Measurements from ENCODE around the gene HIGD1C.
"Not testable (repeated sequence)": the region's sequence is repeated elsewhere in the genome, so short reads cannot be mapped to it uniquely, and the experiment has no call there.

Gene HIGD1C

DNA sequence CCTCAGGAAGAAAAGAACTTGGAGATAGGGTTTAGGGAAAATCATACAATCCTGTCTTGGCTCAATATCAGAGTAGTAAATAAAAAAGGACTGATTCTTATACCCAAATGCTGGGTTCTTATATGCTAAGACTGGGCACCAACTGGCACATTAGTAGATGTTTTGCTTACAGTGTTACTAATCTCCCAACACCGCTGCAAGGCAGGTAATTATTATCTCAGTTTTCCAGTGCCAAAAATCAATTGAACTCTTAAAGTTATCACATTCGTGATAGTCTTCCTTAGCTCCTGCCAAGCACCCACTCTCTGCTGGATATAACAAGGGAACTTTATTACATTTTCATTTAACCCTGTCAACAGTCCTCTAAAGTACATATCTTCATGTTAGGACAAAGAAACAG, 25.0 kb upstream of the HIGD1C start:
- TF ChIP-seq, protein P1, sequence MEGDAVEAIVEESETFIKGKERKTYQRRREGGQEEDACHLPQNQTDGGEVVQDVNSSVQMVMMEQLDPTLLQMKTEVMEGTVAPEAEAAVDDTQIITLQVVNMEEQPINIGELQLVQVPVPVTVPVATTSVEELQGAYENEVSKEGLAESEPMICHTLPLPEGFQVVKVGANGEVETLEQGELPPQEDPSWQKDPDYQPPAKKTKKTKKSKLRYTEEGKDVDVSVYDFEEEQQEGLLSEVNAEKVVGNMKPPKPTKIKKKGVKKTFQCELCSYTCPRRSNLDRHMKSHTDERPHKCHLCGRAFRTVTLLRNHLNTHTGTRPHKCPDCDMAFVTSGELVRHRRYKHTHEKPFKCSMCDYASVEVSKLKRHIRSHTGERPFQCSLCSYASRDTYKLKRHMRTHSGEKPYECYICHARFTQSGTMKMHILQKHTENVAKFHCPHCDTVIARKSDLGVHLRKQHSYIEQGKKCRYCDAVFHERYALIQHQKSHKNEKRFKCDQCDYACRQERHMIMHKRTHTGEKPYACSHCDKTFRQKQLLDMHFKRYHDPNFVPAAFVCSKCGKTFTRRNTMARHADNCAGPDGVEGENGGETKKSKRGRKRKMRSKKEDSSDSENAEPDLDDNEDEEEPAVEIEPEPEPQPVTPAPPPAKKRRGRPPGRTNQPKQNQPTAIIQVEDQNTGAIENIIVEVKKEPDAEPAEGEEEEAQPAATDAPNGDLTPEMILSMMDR (IDR thresholded peaks at IDR 0.05; ENCODE audit: low read depth, low read length, missing control alignments), result no peak
- peak overlapping the region; percentile 34; the same call in 1 of the 2 replicates for H3K4me3 ChIP-seq (ENCODE audit: low read depth, low read length)
- no peak for DNase-seq (ENCODE audit: low read depth)

DNA sequence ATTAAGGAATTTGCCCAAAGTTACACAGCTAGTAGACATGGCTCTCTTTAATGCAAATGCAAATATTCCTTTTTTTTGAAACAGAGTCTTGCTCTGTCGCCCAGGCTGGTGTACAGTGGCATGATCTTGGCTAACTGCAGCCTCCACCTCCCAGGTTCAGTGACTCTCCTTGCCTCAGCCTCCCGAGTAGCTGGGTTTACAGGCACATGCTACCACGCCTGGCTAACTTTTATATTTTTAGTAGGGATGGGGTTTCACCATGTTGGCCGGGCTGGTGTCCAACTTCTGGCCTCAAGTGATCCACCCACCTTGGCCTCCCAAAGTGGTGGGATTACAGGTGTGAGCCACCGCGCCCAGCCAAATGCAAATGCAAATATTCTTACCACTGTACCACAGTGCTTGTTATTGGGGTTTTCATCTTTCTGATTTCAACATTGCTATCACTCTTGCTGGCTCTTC, 24.5 kb upstream of the HIGD1C start:
- TF ChIP-seq, protein P1 (IDR thresholded peaks at IDR 0.05; ENCODE audit: low read depth, low read length, missing control alignments), result no peak
- DNase-seq (ENCODE audit: low read depth), result no peak
- peak overlapping the region; percentile 13; the same call in 1 of the 2 replicates for H3K4me3 ChIP-seq (ENCODE audit: low read depth, low read length)

DNA sequence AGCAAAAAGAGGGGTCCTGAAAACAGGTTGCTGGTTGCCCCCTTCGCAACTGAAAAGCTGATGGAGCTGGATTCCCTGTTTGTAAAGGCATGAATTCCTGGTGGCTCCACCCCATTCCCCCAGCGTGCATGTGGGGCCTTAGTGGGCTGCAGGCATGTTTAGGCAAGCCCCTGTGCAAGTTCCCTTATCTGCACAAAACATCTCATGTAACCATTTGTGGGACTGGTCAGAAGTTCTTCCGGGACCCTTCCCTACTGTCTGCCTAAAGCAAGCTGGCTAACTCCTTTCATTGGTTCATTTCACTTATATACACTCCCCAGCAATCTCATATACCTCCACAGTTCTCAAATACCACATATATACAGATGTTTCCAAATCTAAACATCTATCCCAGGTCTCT, 24.0 kb upstream of the HIGD1C start:
- TF ChIP-seq, protein P1 (IDR thresholded peaks at IDR 0.05; ENCODE audit: low read depth, low read length, missing control alignments), result no peak
- no peak for DNase-seq (ENCODE audit: low read depth)
- H3K4me3 ChIP-seq (ENCODE audit: low read depth, low read length), result no peak overlapping the region; the same call in 1 of the 2 replicates

DNA sequence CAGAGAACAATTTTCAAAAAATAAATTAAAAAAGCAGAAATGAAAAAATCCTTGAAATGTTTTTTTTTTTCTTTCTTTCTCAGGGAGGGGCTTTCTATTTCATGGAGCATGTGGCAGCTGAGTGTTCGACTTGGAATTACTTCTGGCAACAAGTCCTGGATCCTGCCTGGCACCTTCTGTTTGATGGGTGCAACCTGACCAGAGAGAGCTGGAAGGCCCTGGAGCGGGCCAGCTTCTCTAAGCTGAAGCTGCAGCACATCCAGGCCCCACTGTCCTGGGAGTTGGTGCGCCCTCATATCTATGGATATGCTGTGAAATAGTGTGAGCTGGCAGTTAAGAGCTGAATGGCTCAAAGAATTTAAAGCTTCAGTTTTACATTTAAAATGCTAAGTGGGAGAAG, 22.5 kb upstream of the HIGD1C start:
- no peak overlapping the region for H3K4me3 ChIP-seq (ENCODE audit: low read depth, low read length)
- TF ChIP-seq, protein P1 (IDR thresholded peaks at IDR 0.05; ENCODE audit: low read depth, low read length, missing control alignments), result no peak
- DNase-seq (ENCODE audit: low read depth), result no peak

DNA sequence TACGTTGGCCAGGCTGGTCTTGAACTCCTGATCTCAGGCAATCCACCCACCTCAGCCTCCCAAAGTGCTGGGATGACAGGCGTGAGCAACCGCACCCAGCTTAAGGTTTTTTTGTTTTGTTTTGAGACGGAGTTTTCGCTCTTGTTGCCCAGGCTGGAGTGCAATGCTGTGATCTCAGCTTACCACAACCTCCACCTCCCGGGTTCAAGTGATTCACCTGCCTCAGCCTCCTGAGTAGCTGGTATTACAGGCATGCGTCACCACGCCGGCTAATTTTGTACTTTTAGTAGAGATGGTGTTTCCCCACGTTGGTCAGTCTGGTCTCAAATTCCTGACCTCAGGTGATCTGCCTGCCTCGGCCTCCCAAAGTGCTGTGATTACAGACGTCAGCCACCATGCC, 21.9 kb upstream of the HIGD1C start:
- H3K4me3 ChIP-seq (ENCODE audit: low read depth, low read length); DNase-seq (ENCODE audit: low read depth): not testable (repeated sequence)

DNA sequence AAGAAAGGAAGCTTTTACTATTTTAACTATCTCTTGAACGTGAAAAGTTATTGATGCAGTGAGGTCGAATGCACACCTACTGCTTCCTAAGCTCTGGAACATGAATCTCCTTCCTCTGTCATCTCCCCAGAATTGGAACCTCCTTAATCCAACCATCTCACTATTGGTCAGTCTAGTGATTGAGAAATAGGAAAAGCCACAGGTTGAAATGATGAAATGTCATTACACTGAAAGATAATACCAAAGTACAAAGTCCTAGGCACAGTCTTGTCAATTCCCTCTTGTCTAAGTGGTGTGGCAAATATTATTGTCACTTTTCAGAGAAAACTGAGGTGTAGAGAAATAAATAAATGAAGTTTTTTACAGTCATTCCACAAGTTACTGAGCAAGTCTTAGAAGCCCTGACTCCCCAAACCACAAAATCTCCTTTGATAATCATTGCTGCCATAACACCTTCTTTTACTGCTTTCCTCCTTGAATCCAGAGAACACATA, 19.5 kb upstream of the HIGD1C start:
- no peak for DNase-seq (ENCODE audit: low read depth)
- TF ChIP-seq, protein P1 (IDR thresholded peaks at IDR 0.05; ENCODE audit: low read depth, low read length, missing control alignments), result no peak
- H3K4me3 ChIP-seq (ENCODE audit: low read depth, low read length), result no peak overlapping the region

DNA sequence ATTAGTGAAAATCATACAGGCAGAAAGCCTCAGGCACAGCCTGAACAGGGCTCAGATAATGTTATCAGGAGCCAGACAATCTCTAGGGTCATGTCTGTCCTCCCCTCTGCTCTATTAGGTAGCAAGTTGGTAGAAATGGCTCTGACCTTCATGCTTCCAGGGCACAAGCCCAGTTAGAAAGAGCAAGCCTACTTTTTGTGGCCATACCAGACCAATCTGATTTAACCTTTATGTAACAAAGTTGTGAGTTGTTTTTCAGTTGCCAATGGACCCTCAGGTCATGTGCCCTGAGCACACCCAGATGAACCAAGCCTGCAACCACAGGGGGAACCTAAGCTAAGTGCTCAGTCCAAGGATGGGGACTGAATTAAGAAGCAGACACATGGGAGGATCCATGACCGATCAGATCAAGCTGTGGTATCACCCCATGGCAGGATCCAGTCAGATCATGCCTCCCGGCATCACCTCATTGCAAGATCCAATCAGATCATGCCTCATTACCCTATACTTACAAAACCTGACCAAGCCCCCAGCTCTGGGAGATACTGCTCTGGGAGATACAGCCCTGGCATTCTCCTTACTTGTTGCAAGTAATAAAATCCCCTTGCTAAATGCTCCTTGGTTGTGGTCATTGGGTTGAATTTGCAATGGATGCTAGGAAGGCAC, 18.8 kb upstream of the HIGD1C start:
- DNase-seq (ENCODE audit: low read depth), result no peak
- TF ChIP-seq, protein P1 (IDR thresholded peaks at IDR 0.05; ENCODE audit: low read depth, low read length, missing control alignments), result no peak
- no peak overlapping the region for H3K4me3 ChIP-seq (ENCODE audit: low read depth, low read length)

All from GM12864 (cell line).